Activated T-helper 1 cell treated with anti-CD3 and anti-CD28 coated beads, Interleukin-12 subunit alpha, Interleukin-12 subunit beta, Interleukin-2, Interleukin-4 antibody, amounts not matched to agents 30 ng/mL and 10 ng/mL and 1 ng/mL, durations not matched to agents 14 hours and 24 hours and 36 hours (primary cell): Measurements from ENCODE around the gene GSTM4. TPM values are rescaled to one million over a fixed set of nuclear protein-coding genes. Genes with fewer than 3 reads are reported as not detected.

Source experiments
- DNase-seq: peaks from one replicate; pipeline ENCODE4 v3.0.0; 2021; ENCODE audit warnings: low spot score
- H3K27ac Mint-ChIP-seq: one replicate; pipeline ENCODE4 v1.8.0; 2021; ENCODE audit warnings: mild to moderate bottlenecking, mixed read lengths
- H3K27me3 Mint-ChIP-seq: one replicate; pipeline ENCODE4 v1.8.0; 2022; ENCODE audit warnings: mild to moderate bottlenecking, moderate library complexity, mixed read lengths; ENCODE audit not compliant: insufficient read depth
- H3K36me3 Mint-ChIP-seq: one replicate; pipeline ENCODE4 v1.8.0; 2021; ENCODE audit warnings: low read depth, mixed read lengths
- H3K4me1 Mint-ChIP-seq: one replicate; pipeline ENCODE4 v1.8.0; 2021; ENCODE audit warnings: low read depth, mixed read lengths
- H3K4me3 Mint-ChIP-seq: one replicate; pipeline ENCODE4 v1.8.0; 2021; ENCODE audit warnings: mild to moderate bottlenecking, moderate library complexity, mixed read lengths
- H3K9me3 Mint-ChIP-seq: one replicate; pipeline ENCODE4 v1.8.0; 2021; ENCODE audit warnings: mixed read lengths
- intact Hi-C: fragments of 100-400 bp; cut with micrococcal nuclease; formaldehyde crosslinking; loops from one replicate; pipeline ENCODE4 v1.15.1; 2024
- total RNA-seq: library from RNA; stranded (reverse); gene quantifications from 2 replicates; pipeline ENCODE4 v1.2.3, GENCODE V29; 2022

The GSTM4 gene
- total RNA-seq, 1 donor from 2014 or later: 6.5 TPM

- Mint-ChIP-seq H3K4me1 (peaks cover 17% of the 10 kb centered on the region), H3K9me3 (no peaks in the 10 kb centered on the region), H3K36me3 (peaks cover 5% of the 10 kb centered on the region), H3K27ac (no peak overlapping the region), H3K27me3 (peaks cover 3% of the 10 kb centered on the region), H3K4me3 (no peak overlapping the region)
- intact Hi-C loops: no loop called here
- DNase-seq: no peak
Observed at GRCh38 chr1:109636201-109636952, 19.5 kb upstream of the GSTM4 start.

GRCh38 chr1:109637446-109637845 lies 18.5 kb upstream of the GSTM4 start:
- no peak for DNase-seq

GRCh38 chr1:109639063-109639840 lies 16.6 kb upstream of the GSTM4 start:
- Mint-ChIP-seq H3K36me3 (no peaks in the 10 kb centered on the region), H3K4me3 (no peak overlapping the region), H3K27ac (no peak overlapping the region), H3K27me3 (peaks cover 3% of the 10 kb centered on the region), H3K9me3 (no peaks in the 10 kb centered on the region), H3K4me1 (peaks cover 26% of the 10 kb centered on the region)
- no peak for DNase-seq
- intact Hi-C loops: no loop called here

More at GRCh38 chr1:109637446-109637845, 18.5 kb upstream of the GSTM4 start:
- Mint-ChIP-seq H3K4me1 (peaks cover 23% of the 10 kb centered on the region), H3K9me3 (no peaks in the 10 kb centered on the region), H3K27me3 (peaks cover 3% of the 10 kb centered on the region), H3K27ac (no peak overlapping the region), H3K4me3 (no peak overlapping the region), H3K36me3 (peaks cover 2% of the 10 kb centered on the region)
- intact Hi-C loops: no loop called here

- peaks cover 21% of the 10 kb centered on the region for H3K4me1 Mint-ChIP-seq
Observed at GRCh38 chr1:109639841-109640184, 16.1 kb upstream of the GSTM4 start.

GRCh38 chr1:109640285-109640865 lies 15.5 kb upstream of the GSTM4 start:
- Mint-ChIP-seq H3K27ac (no peak overlapping the region), H3K9me3 (no peaks in the 10 kb centered on the region), H3K36me3 (no peaks in the 10 kb centered on the region), H3K4me3 (no peak overlapping the region), H3K4me1 (peaks cover 15% of the 10 kb centered on the region), H3K27me3 (peaks cover 3% of the 10 kb centered on the region)
- peak; percentile 82 for DNase-seq
- intact Hi-C loops: loop anchor here (1.0 kb wide), 2 partner anchors 16 to 94 kb away; partner anchors contain the start of gene GSTM4

More at GRCh38 chr1:109639841-109640184, 16.1 kb upstream of the GSTM4 start:
- peaks cover 3% of the 10 kb centered on the region for H3K27me3 Mint-ChIP-seq
- H3K4me3 Mint-ChIP-seq: no peak overlapping the region
- DNase-seq: no peak
- H3K27ac Mint-ChIP-seq: no peak overlapping the region
- no peaks in the 10 kb centered on the region for H3K36me3 Mint-ChIP-seq
- intact Hi-C loops: loop anchor here (1.0 kb wide), 2 partner anchors 16 to 94 kb away; partner anchors contain the start of gene GSTM4
- H3K9me3 Mint-ChIP-seq: no peaks in the 10 kb centered on the region

- no peak overlapping the region for H3K27ac Mint-ChIP-seq
- no peak for DNase-seq
- peaks cover 3% of the 10 kb centered on the region for H3K27me3 Mint-ChIP-seq
- H3K9me3 Mint-ChIP-seq: no peaks in the 10 kb centered on the region
- H3K36me3 Mint-ChIP-seq: no peaks in the 10 kb centered on the region
- H3K4me1 Mint-ChIP-seq: peaks cover 14% of the 10 kb centered on the region
- intact Hi-C loops: no loop called here
- no peak overlapping the region for H3K4me3 Mint-ChIP-seq
Observed at GRCh38 chr1:109641078-109641740, 14.7 kb upstream of the GSTM4 start.

- no peak overlapping the region for H3K4me3 Mint-ChIP-seq
- H3K9me3 Mint-ChIP-seq: no peaks in the 10 kb centered on the region
- peaks cover 14% of the 10 kb centered on the region for H3K4me1 Mint-ChIP-seq
- H3K27me3 Mint-ChIP-seq: peaks cover 3% of the 10 kb centered on the region
- H3K27ac Mint-ChIP-seq: no peak overlapping the region
- intact Hi-C loops: loop anchor here (2.0 kb wide), 1 partner anchor 45 kb away; the partner anchor contains the start of gene GSTM1
- H3K36me3 Mint-ChIP-seq: no peaks in the 10 kb centered on the region
- DNase-seq: no peak
Observed at GRCh38 chr1:109641861-109642260, 14.0 kb upstream of the GSTM4 start.

GRCh38 chr1:109642626-109643025 lies 13.3 kb upstream of the GSTM4 start:
- no peak for DNase-seq
- H3K27me3 Mint-ChIP-seq: peaks cover 5% of the 10 kb centered on the region

GRCh38 chr1:109643385-109644230 lies 12.3 kb upstream of the GSTM4 start:
- peaks cover 14% of the 10 kb centered on the region for H3K4me1 Mint-ChIP-seq
- H3K27ac Mint-ChIP-seq: no peak overlapping the region
- H3K4me3 Mint-ChIP-seq: no peak overlapping the region
- peaks cover 5% of the 10 kb centered on the region for H3K27me3 Mint-ChIP-seq
- no peaks in the 10 kb centered on the region for H3K36me3 Mint-ChIP-seq
- H3K9me3 Mint-ChIP-seq: no peaks in the 10 kb centered on the region
- intact Hi-C loops: loop anchor here (1.0 to 2.0 kb wide), 6 partner anchors 43 to 368 kb away; partner anchors contain the start of genes AHCYL1, GNAI3 and GSTM1
- DNase-seq: peak; percentile 82

More at GRCh38 chr1:109642626-109643025, 13.3 kb upstream of the GSTM4 start:
- Mint-ChIP-seq H3K27ac (no peak overlapping the region), H3K36me3 (no peaks in the 10 kb centered on the region), H3K4me3 (no peak overlapping the region), H3K4me1 (peaks cover 14% of the 10 kb centered on the region), H3K9me3 (no peaks in the 10 kb centered on the region)
- intact Hi-C loops: loop anchor here (1.0 to 2.0 kb wide), 6 partner anchors 44 to 369 kb away; partner anchors contain the start of genes AHCYL1, GNAI3 and GSTM1

GRCh38 chr1:109644670-109645069 lies 11.2 kb upstream of the GSTM4 start:
- intact Hi-C loops: no loop called here
- Mint-ChIP-seq H3K36me3 (no peaks in the 10 kb centered on the region), H3K9me3 (no peaks in the 10 kb centered on the region), H3K27me3 (peaks cover 10% of the 10 kb centered on the region), H3K27ac (no peak overlapping the region), H3K4me1 (peaks cover 21% of the 10 kb centered on the region), H3K4me3 (no peak overlapping the region)
- DNase-seq: no peak

GRCh38 chr1:109649491-109649914 lies 6.4 kb upstream of the GSTM4 start:
- H3K27me3 Mint-ChIP-seq: peaks cover 28% of the 10 kb centered on the region
- peaks cover 7% of the 10 kb centered on the region for H3K4me1 Mint-ChIP-seq
- H3K9me3 Mint-ChIP-seq: no peaks in the 10 kb centered on the region
- H3K4me3 Mint-ChIP-seq: no peak overlapping the region
- no peak for DNase-seq
- no peak overlapping the region for H3K27ac Mint-ChIP-seq
- H3K36me3 Mint-ChIP-seq: no peaks in the 10 kb centered on the region
- intact Hi-C loops: no loop called here

GRCh38 chr1:109650609-109651008 lies 5.3 kb upstream of the GSTM4 start:
- intact Hi-C loops: no loop called here

More at GRCh38 chr1:109650609-109651008, 5.3 kb upstream of the GSTM4 start:
- H3K4me1 Mint-ChIP-seq: peaks cover 16% of the 10 kb centered on the region
- no peak overlapping the region for H3K4me3 Mint-ChIP-seq
- H3K27ac Mint-ChIP-seq: no peak overlapping the region
- peaks cover 28% of the 10 kb centered on the region for H3K27me3 Mint-ChIP-seq
- H3K36me3 Mint-ChIP-seq: no peaks in the 10 kb centered on the region
- no peaks in the 10 kb centered on the region for H3K9me3 Mint-ChIP-seq
- DNase-seq: no peak
